Measurements from ENCODE around the gene LRRC27. TPM values are rescaled to one million over a fixed set of nuclear protein-coding genes. Genes with fewer than 3 reads are reported as not detected.

The LRRC27 gene
- total RNA-seq, 4 donors from 2014 or later: 0.59 to 32.6 (median 15.3) TPM

DNA sequence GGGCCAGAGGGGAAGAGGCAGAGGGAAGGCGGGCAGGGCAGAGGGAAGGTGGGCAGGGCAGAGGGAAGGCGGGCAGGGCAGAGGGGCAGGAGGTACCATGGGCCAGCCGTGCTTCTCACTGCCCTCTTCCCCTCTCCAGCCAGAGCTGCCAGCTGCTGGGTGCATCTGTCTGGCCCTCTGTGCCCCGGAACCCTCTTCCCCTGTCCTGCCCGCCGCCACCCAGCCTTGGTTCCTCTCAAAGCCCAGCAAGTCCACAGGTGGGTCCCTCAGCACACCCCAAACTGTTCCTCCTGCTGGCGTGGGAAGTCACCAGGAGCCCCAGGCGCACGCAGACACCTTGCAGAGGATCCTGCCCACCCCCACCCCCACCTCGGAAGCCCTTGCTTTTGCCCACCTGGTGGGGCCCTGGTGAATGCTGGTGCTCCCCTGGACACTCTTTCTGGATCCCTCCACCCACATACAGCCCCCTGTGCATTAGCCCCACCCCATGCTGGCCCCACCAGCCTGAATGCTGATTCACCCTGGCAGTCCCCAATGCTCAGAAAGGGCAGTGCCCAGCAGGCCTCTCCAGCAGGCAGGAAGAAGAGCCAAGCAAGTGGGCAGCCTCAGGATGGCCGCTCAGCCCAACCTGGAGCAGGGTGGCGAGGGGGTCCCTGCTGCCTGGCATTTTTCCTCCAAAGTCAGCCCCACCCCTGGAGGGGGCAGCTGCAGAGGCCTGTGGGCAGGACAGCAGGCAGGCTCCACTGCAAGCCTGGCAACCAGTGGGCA is 63.1 kb downstream of the LRRC27 start:
- Histone ChIP-seq H3K27me3 (no peaks in the 10 kb centered on the region), H3K9me3 (no peaks in the 10 kb centered on the region), H3K27ac (peak overlapping the region; percentile 96 to 98), H3K4me1 (peaks cover 0 to 13% of the 10 kb centered on the region in 2 donors), H3K4me3 (peak overlapping the region in 1 of 2 donors; percentile 36), H3K36me3 (no peaks in the 10 kb centered on the region)
- intact Hi-C loops (cut with DNase I; ENCODE audit: low total_unique reads): no loop called here
- TF ChIP-seq POLR2A (IDR thresholded peaks at IDR 0.05): no peak
- TF ChIP-seq, protein P1, sequence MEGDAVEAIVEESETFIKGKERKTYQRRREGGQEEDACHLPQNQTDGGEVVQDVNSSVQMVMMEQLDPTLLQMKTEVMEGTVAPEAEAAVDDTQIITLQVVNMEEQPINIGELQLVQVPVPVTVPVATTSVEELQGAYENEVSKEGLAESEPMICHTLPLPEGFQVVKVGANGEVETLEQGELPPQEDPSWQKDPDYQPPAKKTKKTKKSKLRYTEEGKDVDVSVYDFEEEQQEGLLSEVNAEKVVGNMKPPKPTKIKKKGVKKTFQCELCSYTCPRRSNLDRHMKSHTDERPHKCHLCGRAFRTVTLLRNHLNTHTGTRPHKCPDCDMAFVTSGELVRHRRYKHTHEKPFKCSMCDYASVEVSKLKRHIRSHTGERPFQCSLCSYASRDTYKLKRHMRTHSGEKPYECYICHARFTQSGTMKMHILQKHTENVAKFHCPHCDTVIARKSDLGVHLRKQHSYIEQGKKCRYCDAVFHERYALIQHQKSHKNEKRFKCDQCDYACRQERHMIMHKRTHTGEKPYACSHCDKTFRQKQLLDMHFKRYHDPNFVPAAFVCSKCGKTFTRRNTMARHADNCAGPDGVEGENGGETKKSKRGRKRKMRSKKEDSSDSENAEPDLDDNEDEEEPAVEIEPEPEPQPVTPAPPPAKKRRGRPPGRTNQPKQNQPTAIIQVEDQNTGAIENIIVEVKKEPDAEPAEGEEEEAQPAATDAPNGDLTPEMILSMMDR (IDR thresholded peaks at IDR 0.05): no peak
- no peak for DNase-seq

DNA sequence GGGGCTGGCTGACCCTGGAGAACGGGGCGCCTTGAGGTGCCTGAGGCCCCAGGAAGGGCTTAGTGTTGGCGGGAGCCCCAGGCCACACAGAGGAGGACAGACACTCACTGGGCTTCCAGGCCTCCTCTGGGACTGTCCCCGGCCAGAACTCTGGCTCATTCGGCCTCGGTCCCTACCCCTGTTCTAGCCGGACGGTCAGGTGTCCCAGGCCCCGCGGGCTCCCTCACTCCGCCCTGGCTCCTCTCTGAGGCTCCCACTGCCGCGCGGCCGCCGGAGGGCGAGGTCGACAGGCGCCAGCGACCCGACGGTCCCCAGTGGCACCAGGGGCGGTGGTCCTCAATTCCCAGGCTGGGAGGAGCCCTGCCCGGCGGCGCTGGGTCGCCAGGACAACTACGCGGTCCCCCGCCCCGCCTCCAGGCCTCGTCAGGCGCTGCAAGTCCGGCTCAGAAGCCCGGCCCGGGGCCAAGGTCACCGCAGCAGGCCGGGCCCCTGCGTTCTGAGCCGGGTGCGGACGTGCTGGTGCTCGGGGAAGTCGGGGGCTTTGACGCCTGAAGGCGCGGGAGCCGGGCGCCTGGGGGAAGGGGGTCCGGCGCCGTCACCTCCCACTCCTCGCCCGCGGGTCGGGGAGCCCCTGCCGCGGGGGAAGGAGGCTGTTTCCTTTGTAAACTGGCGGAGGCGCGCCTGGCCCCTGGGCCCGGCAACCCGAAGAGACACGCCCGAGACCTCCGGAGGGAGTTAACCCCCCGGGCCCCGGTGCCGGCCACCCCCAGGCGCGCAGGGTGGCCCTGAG is 63.9 kb downstream of the LRRC27 start:
- H3K27ac ChIP-seq: peak overlapping the region; percentile 96 to 98
- intact Hi-C loops (cut with DNase I; ENCODE audit: low total_unique reads): no loop called here
- TF ChIP-seq, protein P1 (IDR thresholded peaks at IDR 0.05): peak in 1 of 4 experiments; percentile 29
- TF ChIP-seq POLR2A (IDR thresholded peaks at IDR 0.05): peak in 1 of 2 donors; percentile 56
- H3K4me3 ChIP-seq: peak overlapping the region; percentile 36 to 84
- no peaks in the 10 kb centered on the region for H3K36me3 ChIP-seq
- DNase-seq: peak; percentile 67 to 72
- H3K27me3 ChIP-seq: no peaks in the 10 kb centered on the region
- H3K4me1 ChIP-seq: peaks cover 0 to 20% of the 10 kb centered on the region in 2 donors
- no peaks in the 10 kb centered on the region for H3K9me3 ChIP-seq

DNA sequence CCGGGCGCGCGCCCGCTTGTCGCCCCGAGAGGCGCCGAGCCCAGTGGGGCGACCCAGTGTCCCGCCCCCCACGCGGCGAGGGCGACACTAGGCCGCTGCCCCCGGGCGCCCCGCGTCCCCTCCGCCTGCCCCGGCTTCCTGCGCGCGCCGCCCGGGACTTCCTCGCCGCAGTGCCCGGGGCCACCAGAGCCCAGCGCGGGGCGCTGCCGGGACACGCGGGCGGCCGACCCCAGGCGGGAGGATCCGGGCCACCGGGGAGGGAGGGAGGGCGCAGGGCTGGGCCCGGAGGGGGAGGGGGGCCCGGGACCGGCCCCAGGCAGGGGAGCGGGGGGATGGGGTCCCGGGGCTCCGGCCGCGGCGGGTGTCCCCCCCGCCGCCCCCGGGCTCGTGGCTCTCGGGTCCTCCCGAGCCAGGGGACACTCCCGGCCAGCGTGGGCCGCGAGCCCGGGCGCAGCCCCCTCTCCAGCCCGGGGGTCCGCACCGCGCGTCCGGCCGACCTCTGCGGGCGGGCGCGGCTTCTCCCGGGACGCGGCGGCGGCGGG is 64.6 kb downstream of the LRRC27 start:
- Histone ChIP-seq H3K27ac (peak overlapping the region; percentile 96 to 98), H3K9me3 (no peaks in the 10 kb centered on the region), H3K36me3 (no peaks in the 10 kb centered on the region), H3K27me3 (no peaks in the 10 kb centered on the region), H3K4me3 (peak overlapping the region; percentile 36 to 84), H3K4me1 (peaks cover 0 to 20% of the 10 kb centered on the region in 2 donors)
- DNase-seq: peak; percentile 56 to 68
- TF ChIP-seq POLR2A (IDR thresholded peaks at IDR 0.05): no peak
- TF ChIP-seq, protein P1 (IDR thresholded peaks at IDR 0.05): peak in 3 of 4 experiments; percentile 51 to 70 (median 68)
- intact Hi-C loops (cut with DNase I; ENCODE audit: low total_unique reads): no loop called here

DNA sequence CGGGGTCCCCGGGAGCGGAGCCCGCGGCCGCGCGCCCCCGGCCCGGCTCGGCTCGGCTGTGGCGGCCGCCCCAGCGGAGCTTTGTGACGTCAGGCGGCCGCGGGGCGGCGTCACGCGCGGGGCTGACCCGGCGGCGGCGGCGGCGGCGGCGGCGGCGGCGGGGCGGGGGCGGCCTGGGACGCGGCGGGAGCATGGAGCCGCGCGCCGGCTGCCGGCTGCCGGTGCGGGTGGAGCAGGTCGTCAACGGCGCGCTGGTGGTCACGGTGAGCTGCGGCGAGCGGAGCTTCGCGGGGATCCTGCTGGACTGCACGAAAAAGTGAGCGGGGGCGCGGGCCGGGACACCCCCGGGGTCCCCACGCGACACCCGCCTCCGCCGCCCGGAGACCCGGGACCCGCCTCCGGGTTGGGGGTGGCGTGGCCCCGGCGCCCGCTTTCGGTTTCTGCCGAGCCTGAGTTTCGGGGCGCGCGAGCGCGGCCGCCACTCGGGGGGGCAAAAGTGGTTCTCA is 65.1 kb downstream of the LRRC27 start, which contains the start of gene PWWP2B:
Gene PWWP2B, plus strand, starts transcription at position 165 of the 506 bp plus-strand sequence. Its CDS starts 27 bp downstream, at position 192.
- no peaks in the 10 kb centered on the region for H3K9me3 ChIP-seq
- peak; percentile 48 to 50 for TF ChIP-seq POLR2A (IDR thresholded peaks at IDR 0.05)
- TF ChIP-seq, protein P1 (IDR thresholded peaks at IDR 0.05): no peak
- no peaks in the 10 kb centered on the region for H3K27me3 ChIP-seq
- peak; percentile 43 to 64 for DNase-seq
- peaks cover 0 to 20% of the 10 kb centered on the region in 2 donors for H3K4me1 ChIP-seq
- intact Hi-C loops (cut with DNase I; ENCODE audit: low total_unique reads): no loop called here
- H3K27ac ChIP-seq: peak within 1 kb of the TSS; percentile 96 to 98
- H3K4me3 ChIP-seq: peak within 1 kb of the TSS; percentile 62 to 98
- H3K36me3 ChIP-seq: no peaks in the 10 kb centered on the region
